GM18873 (cell line): Measurements from ENCODE around the gene SPTSSA.

Experiments
- ATAC-seq: cut with Tn5 transposase; IDR thresholded peaks from one replicate; pipeline ENCODE4 v1.9.1; 2021; ENCODE audit warnings: mild to moderate bottlenecking, moderate library complexity, moderate number of reproducible peaks; ENCODE audit not compliant: unreplicated experiment, low FRiP score

Gene SPTSSA

DNA sequence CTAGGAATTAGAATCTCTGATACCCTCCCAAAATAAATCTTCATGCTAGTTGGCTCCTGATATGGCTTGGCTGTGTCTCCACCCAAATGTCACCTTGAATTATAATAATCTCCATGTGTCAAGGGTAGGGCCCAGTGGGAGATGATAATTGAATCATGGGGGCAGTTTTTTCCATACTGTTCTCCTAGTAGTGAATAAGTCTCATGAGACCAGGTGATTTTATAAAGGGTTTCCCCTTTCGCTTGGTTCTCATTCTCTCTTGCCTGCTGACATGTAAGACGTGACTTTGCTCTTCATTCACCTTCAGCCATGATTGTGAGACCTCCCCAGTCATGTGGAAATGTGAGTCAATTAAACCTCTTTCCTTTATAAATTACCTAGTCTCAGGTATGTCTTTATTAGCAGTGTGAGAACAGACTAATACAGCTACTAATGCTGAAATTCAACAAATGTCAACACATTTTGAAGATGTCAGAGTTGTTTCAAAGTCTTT lies 12.2 kb upstream of the SPTSSA start:
- no peak for ATAC-seq

- no peak for ATAC-seq
Observed at GRCh38 chr14:34472706-34473279, 10.8 kb upstream of the SPTSSA start.

- no peak for ATAC-seq
Observed at GRCh38 chr14:34470319-34470718, 8.3 kb upstream of the SPTSSA start.

DNA sequence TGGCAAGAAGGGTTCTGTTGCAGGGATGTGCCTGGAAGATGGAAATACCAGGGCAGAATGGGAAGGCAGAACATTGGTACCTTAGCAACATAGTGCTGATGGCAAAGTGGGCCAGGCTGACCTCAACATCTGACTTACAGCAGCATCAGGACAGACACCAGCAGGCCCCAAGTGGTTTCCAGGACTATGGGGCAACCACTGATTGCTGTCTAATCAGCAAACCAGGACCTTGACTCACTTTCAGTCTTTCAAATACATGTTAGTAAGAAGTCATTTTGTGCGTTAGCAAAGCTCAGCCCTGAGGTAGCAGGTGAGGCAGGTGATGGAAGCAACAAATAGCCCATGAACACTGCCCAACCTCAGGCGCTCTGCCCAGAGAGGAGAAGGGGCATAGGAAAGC lies 4.7 kb upstream of the SPTSSA start:
- no peak for ATAC-seq

- ATAC-seq, result no peak
Observed at GRCh38 chr14:34465069-34465859, 3.2 kb upstream of the SPTSSA start.

- ATAC-seq, result no peak
Observed at GRCh38 chr14:34463598-34463961, 1.5 kb upstream of the SPTSSA start.

- peak; percentile 14 for ATAC-seq
Observed at GRCh38 chr14:34461334-34462131, 507 bp downstream of the SPTSSA start.

DNA sequence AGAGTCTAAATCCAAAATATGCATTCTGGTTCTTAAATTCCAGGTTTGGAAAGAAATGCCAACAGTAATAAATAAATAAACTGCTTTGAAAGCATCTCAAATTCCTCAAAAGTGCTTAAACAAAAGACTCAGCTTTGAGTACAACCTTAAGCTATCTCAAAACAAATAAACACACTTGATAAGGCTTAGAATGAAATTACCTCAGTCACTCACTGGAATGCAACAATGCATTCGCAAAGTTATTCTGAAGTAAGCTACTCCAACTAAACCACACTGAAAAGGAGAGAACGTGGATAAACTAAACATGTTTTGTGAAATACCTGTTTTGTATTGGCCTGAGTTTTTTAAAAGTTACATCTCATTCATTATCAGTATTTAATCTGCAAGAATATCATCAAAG lies 1.2 kb downstream of the SPTSSA start:
- no peak for ATAC-seq

- no peak for ATAC-seq
Observed at GRCh38 chr14:34460295-34460694, 1.7 kb downstream of the SPTSSA start.

DNA sequence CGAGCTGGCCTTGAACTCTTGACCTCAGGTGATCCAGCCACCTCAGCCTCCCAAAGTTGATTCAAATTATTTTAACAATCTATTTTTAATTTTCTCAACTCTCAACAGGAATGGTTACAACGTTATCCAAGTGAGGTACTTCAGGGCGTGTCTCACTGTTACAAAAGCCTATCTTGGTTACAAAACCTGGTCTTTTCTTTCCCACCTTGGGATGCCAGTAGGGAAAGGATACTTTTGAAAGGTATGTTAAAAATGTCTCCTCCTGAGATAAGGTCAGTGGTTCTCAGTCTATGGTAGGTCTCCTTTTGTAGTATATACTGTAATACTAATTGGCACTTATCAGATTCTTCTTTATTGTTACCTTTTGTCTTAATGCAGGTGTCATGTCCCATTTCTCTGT lies 4.9 kb downstream of the SPTSSA start:
- ATAC-seq, result no peak

GRCh38 chr14:34453226-34453625 lies 8.8 kb downstream of the SPTSSA start:
- no peak for ATAC-seq

DNA sequence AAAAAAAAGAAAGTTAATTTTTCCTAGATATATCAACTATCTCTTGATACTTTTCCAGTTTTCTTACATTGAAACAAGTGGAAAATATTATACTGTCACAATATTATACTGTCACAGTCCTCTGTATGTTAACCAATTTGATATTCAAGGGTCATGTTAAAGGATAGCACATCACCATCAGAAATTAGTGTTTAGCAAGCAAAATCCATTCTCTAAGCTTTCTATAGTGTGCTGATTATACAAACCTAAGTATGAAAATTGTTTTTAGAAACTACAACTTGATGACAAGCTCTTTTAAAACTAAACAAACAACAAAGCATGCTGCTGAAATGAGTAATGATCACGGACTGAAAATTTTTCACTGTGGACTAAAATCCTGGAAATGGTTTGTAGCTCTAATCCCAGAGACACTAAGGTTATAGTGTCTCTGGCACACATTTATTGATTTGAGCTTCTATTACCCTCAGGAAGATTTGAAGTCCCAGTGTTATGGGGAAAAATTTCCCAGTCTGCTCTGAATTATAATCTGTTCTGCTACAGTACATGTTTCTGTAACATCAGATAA lies 9.7 kb downstream of the SPTSSA start:
- no peak for ATAC-seq

DNA sequence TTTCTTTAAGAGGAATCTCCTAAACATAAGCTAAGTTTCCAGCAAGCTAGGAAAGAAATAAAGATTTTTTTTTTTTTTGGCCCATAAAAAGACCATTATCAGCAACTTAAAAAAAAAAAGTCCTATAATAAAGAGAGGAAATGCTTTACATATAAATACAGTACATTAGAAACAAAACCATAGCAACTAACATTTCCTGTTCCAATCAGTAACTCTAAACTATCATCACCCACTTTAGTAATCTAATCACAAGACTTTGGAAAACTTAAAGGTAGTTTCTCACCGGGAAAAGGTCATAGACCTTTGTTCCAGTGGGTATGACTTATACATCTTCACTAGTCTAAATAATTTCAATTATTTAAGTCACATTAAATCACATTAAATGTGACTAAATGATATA lies 11.1 kb downstream of the SPTSSA start:
- no peak for ATAC-seq

DNA sequence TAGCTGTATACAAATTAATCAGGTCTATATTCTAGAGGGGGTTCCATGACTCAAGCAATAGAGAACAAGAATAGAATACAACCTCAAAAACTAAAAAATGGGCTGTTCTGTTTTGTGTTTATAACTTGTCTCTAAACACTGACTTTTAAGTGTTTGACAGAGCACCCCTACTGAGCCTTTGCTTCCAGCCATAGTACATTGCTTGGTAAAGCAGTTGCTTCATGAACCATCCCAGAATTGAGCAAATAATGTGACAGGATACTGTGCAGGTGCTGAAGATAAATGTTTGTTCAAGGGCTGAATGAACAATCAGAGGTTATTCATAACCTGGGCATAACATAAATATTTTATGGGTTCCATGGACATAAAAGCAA lies 11.5 kb downstream of the SPTSSA start:
- ATAC-seq, result no peak

GRCh38 chr14:34449819-34450541 lies 12.1 kb downstream of the SPTSSA start:
- no peak for ATAC-seq

DNA sequence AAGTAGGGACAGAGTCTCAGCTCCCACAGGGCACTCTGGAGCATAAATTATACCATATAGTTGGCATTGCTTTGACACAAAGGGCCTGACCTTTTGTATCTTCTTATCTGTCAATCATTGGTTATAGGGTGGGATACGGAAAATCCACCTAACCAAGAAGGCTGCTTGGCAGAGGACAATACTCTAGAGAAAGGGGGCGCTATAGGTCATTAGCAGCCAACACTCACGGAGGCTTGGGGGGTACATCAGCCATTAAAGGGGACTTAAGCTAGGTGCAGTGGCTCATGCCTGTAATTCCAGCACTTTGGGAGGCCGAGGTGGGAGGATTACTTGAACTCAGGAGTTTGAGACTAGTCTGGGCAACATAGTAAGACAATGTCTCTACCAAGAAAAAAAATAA lies 22.9 kb downstream of the SPTSSA start:
- ATAC-seq, result no peak

DNA sequence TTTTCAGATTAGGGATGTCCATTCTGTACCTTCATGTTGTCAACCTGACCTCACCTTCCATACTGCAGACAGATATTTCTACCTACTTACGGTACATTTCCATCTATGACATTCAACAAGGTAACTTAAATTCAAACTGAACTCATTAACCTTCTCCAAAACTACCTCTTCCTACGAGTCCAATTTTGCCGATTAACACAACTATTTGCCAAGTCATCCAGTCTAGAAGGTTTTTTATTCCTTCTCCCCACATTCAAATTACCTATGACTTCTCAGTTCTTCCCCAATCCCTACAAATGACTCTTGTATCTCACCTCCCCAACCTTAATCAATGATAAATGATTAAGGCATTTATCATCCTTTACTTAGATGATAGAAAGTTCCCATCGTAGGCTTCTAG lies 23.6 kb downstream of the SPTSSA start:
- no peak for ATAC-seq

GRCh38 chr14:34437729-34438080 lies 24.3 kb downstream of the SPTSSA start:
- ATAC-seq, result no peak

DNA sequence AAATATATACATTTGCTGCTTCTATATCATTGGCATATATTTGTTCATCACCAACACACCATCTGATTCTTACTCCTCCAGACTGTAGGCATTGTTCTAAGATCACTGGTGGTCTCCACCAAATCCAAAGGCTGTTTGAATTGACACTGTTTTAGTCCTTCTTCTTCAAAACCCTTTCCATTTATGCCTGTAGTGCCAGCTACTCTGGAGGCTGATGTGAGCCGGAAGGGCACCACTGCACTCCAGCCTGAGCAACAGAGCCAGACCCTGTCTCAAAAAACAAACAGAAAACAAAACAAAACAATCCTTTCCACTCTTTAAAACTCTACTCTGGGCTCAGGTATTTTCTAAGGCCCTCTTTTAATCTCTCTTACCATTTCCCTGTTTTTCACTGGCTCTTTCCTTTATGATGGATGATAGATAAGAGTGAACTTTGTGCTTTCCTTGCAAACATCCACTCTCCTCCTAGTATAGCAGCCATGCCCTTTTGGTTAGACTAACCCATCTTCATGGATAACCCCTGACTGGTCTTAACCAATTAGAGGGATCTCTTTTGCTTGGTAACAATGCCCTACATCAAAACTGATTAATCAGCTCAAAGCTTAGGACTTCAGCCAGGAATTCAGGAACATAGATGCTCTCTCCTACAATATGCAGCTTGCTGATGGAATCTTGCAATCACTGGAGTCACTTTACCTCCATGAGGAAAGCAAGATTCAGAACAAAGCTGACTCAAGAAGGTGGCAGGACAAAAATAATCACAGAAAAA lies 24.9 kb downstream of the SPTSSA start:
- no peak for ATAC-seq
